ENCODE data around the gene SPATA6L.
A peak's percentile ranks its signal among the peaks of the same experiment; 100 is the strongest.
"Not testable (repeated sequence)": the region's sequence is repeated elsewhere in the genome, so short reads cannot be mapped to it uniquely, and the experiment has no call there.

The SPATA6L gene

DNA sequence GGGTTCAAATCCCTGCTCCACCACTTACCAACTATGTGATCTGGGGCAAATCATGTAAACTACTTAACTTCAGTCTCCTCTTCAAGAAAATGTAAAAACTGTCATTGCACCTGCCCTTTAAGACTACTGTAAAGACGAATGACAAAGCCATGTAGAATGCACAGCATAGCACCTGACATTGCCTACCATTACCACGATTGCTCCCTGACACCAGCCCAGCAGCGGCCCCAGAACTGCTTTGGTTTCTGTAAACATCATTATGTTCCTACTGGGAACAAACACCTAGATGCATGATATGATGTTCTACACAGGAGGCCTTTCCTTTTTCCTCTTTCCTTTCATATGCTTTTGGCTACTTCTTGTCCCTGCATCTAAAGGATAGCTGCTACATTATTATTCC lies 27.3 kb downstream of the SPATA6L start:
- DNase-seq, result no peak

DNA sequence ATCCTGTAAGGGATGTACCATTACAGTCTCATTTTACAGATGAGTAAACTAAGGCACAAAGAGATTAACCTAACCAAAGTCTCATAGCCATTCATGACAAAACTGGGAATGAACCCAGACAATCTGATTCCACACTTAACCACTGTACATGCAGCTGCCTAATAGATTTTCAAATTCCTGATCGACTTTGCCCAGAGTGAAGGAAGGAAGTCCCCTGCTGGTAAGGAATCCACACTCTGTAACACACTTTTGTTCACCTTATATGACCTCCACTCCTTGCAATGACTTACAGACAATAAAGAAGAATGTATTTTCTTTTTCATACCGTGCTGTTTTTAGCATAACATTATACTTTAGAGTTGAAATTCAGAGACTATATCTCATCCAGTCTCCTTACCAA lies 35.4 kb downstream of the SPATA6L start:
- DNase-seq, result no peak

DNA sequence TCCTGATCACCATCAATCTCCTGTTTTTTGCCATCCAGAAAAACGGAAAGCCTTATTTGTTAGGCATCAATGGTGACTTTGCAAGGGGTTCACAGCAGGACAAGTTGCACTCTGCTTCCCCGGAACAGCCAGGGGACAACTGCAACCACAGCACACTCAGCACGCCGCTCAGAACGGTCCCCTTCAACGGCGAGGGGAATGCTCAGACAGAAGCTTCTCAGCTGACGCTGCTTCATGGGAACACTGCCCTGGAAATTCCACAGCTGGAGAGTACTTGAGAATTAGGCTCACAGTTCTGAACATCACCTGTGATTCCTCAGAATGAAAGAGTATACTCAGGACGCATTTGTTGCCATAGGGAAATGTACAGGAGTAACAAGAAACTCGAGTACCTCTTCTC lies 44.3 kb downstream of the SPATA6L start:
- DNase-seq, result peak in 1 of 51 donors; percentile 3

DNA sequence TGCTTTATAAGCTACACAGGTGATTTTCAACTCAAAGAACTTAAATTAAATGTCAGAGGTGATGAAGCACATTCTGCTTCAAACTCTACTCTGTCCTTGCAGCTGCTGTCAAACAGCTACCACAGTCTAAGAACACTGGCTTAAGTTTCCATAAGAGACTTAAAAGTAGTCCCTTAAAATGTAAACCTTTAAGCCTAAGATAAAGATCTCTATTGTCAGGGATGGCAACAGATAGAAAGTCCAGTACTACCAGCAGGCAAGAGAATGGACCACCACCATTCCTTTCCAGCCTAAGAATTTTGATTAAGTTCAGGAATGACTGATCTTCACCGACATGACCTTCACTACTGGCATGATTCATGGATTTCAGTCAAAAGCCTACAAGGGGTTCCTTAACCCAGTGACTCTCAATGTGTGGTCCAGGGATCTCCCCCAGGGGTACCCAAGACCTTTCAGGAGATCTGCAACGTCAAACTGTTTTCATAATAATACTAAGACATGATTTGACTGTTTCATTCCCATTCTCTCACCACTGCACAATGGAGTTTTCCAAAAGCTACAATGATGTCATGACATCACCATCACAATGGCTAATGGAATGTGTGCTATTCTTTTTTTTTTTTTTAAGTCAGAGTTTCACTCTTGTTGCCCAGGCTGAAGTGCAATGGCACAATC lies 45.3 kb downstream of the SPATA6L start:
- no peak for DNase-seq

DNA sequence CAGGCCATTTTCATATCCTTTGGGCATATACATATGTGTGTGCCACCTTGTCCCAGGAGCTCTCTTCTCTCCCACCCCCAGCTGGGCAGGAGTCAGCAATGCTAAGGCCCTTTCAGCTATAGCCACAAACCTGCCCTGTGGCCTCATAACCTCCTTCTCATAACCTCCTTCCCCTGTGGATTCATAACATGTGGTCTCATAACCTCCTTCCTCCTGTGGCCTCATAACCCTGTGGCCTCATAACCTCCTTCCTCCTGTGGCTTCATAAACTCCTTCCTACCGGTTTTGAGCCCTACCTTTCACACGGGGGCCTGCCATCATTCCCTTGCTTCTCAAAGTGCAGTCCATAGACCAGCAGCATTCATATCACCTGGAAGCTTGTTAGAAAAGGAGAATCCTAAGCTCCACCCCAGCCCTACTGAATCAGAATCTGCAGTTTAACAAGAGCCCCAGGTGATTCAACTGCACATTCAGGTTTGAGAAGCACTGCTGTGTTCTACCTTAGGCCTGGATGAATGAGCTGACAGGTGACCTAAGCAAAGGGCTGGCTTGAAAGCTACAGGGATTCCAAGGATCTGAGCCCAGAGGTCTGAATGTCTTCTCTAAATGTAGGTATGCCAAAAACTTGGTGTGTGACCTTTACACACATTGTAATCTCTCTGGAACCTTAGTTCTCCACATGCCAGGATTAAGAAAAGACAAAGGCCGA lies 46.1 kb downstream of the SPATA6L start:
- no peak for DNase-seq

DNA sequence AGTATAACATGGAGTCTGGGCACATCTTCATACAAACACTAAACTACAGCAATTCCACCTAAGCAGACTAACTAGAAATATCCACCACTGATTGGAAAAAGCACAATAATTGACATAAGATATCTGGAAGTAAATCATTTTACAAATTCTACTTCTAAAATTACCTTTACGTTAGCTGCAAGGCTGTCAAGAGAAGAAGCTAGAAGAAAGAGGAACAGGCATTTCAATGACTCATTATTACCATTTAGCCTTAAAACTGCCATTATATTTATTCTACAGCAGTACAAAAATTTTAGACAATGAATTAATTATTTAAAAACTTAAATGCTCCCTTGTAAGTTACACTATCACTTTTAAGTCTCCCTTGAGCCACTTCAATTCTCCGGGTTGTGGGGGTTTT lies 47.6 kb downstream of the SPATA6L start:
- no peak for DNase-seq

DNA sequence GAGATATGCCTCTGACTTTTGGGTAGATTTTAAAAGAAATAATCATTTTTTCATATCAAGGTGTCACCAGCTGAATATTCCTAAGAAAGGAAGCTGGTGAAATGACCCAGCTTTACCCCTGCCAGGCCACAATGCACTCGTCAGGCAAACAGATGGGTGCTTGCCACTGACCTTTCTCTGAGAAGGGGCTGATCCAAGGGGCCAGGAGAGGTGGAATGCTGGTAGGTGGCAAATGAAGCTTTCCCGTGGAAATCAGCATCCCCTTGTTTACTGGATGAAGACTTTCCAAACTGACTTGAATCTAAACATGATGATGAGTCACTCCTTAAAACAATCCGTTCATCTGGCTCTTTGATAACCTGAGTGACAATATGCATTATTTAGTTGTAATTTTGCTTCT lies 48.5 kb downstream of the SPATA6L start:
- DNase-seq, result no peak

DNA sequence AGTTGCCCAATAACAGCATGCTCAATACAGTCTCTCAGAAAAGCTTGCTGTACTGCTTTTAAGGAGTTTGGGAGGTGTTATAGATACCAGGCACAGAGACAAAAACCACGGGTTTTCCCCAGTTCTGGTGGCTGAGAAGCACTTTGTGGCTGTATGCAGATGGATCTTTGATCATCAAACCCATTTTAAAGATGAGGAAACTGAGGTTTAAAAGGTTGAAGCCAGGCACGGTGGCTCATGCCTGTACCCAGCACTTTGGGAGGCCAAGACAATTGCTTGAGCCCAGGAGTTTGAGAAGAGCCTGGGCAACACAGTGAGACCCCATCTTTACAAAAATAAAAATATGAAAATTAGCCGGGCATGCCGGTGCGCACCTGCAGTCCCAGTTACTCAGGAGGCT lies 50.5 kb downstream of the SPATA6L start:
- DNase-seq, result no peak

DNA sequence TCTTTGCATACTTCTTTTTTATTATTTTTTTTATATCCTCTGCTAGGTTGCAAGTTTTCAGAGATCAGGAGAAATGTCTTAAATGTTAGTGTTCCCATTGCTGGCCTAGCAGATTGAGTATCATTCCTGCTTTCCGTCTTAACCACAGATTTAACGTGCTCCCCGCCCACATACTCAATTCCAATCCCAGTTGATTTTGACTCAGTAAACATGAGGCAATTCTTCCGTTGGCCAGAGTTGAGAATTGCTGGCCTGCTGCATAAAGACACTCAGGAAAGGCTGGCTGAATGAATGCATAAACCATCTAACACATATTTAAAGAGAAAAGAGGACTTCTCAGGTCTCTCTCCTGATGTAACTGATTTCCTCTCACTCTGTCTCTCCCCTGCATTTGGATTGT lies 51.0 kb downstream of the SPATA6L start:
- DNase-seq, result no peak

DNA sequence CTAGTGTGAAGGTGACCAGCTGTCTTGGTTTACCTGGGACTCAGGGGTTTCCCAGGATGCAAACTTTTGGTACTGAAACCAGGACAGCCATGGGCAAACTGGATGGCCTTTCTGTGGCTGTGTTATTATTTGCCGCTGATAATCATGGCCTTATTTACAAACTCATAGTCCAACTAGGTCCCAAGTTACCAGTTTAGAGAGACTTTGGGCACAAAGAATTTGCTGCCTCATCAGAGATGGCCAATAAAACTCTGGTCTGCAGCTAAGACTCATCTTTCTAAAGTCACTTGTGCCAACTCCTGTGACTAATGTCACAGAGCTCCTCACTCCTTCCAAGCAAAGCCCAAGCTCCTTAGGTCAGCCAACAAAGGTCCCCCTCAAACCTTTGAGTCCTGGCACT lies 51.7 kb downstream of the SPATA6L start:
- DNase-seq, result no peak

DNA sequence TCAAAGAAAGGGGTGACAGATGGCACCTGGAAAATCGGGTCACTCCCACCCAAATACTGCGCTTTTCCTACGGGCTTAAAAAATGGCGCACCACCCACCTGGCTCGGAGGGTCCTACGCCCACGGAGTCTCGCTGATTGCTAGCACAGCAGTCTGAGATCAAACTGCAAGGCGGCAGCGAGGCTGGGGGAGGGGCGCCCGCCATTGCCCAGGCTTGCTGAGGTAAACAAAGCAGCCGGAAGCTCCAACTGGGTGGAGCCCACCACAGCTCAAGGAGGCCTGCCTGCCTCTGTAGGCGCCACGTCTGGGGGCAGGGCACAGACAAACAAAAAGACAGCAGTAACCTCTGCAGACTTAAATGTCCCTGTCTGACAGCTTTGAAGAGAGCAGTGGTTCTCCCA lies 60.2 kb downstream of the SPATA6L start:
- DNase-seq, result not testable (repeated sequence)

DNA sequence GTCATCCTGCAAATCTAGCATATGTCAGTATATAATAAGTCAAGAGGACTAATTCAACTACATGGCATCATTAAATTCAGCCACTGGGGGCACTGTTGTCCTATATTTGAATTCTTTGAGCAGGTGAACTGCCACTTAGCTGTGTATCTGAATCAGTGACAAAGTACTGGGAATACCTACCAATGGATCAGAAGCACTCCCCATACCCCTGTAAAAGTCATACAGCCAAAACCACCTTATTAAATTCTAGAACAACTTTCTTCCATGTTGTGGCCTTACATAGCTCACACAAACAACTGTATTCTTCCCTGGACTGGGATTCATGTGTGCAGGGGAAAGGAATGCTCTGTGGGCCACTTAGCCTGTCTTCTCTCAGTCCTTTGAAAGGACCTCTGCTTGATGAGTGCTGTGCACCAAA lies 61.6 kb downstream of the SPATA6L start:
- peak in 27 of 51 donors; percentile 0 to 67 (median 21) for DNase-seq

DNA sequence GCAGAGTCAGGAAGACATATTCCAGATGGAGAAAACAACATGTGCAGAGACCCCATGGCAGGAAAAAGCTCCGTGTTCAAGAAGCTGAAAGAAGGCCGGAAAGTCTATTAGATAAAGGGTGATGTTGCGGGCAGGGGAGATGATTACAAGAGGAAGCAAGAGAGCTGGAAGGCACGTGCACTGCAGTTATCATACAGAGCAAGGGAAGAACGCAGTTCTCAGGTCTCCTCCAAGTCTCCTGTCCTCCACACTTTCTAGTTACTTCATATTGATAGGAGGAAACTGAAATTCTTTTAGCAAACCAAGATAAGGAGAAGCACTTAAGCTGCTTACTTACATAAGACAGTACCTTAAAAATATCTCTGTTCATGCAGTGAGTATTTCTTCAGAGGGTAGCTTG lies 62.5 kb downstream of the SPATA6L start:
- no peak for DNase-seq

DNA sequence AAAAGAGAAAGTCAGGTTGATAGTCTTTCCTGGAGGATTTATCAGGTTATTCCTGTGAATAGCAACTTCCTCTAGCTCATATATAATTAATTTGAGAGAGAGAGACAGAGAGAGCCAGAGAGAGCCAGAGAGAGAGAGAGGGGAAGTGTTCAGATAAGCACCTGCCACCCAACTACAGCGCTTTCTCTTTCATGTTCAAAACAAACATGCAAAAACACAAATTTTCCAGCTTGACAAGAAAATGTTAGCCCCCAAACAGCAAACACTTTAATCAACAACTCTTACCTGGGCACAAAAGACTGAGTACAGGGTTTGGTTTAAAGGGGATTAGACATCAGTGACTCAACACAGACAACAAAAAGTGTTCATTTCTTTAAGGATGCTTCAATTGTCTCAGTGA lies 65.9 kb downstream of the SPATA6L start:
- no peak for DNase-seq

DNA sequence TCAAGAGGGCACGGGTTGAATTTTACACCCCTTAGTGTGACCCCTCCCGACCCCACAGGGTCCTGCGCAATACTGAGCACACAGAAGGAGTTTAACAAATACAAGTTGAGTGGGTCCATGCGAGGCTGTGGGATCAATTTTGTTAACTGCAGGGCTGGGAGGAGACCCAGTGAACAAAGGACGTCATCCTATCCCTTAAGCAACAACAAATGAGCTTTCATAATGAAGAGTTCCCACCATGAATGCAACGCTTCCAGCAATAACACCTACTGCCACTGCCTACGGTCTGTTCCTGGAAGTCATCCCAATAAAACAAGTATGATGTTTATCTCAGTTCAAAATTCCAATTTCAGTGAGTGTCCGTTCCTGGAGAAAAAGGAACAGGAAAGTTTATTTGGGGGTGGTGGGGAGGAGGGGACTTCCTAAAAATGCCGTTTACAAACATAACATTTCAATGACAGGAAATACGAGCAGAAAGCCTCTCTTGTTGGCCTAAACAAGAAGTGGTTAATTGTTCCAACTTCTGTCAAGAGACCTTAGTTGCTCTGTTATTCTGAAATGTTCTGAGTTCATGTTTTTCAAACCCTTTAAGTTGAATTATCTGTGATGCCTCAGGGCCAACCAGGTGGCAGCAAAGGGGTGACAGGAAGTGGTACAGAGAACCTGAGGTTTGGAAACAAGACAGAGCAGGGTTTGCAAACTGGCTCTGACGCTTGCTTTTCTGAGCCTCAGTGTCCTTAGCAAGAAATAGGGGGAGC lies 69.9 kb downstream of the SPATA6L start:
- DNase-seq, result no peak

DNA sequence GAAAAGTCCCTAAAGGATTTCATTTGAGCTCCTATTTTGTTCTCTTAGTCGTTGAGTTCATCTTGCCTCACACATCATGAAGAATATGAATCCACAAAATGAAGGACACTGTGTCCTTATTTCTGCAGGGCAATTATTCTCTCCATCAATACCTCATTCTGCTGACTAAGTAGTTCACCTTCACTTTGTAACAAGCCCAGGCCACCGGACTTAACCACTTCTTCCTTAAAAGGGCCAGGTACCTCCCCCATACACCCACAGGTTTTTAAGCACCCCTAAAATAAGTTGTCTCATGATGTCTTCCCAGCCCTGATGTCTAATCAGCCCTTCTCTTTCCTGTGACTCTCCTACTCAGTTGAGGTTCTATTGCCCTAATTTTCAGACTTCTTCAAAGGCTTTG lies 71.3 kb downstream of the SPATA6L start:
- no peak for DNase-seq

DNA sequence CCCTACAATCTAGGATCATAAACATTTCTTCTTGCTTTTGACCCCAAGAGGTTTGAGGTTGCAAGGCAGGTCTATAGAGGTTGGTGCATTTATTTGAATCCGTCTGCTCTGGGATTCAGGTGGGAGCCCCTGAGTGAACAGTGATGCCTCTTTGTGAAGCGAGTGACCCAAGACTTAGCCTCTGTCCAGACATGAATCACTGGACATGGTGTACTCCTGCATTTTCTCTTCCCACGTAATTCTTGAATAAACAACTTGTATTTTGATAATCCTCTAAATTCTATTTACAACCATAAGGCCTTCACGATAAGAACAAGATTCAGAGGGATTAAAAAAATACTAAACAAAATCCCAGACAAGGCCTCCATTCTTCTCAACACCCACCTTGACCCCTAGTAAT lies 71.7 kb downstream of the SPATA6L start:
- DNase-seq, result no peak

DNA sequence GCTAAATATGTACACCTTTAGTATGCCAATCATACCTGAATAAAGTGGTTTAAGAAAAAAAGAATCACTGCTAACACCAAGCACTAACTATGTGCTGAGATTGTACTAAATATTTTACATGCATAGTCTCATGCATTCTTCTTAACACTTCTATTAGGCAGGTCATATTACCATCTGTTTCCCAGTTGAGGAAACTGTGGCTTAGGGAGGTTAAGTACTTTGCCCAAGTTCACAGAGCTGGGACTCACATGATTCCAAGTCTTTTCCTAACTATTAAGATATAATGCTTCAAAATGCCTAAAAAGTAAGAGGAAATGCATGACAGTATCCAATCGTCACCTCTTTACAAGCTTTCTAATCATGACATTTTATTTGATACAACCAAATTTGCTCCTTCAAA lies 73.4 kb downstream of the SPATA6L start:
- DNase-seq, result no peak

DNA sequence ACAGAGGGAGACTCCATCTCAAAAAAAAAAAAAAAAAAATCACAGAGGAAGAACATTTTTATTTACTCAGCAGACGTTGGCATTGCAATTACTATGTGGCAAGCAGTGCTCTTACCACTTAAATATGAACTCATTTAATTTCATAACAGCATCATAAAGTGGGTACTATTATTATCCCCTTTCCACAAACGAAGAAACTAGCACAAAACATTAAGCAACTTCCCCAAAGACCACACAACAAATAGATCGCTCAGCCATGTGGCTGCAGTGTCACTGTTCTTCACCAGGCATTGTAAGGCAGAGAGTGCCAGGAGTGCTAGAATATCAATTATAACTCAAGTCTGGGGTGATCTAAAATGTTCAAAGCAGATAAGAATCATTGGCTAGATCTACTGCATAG lies 74.0 kb downstream of the SPATA6L start:
- DNase-seq, result no peak

DNA sequence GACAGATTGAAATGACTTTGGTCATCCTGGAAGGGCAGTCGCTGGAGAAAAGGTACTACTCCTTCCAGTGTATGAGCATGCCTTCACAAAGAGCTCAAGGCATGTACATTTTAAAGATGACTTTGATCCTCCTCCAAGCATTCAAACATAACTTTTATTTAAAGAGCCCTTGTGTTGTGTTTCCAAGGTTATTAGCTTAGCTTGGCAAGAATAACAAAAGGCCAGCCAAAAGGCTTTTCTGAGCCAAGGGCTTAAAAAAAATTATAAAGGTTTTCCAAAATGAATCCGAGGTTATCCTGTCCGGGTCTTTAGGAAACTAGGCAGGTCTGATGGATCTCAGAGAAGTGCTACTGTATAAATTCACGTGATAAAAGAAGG lies 75.2 kb downstream of the SPATA6L start:
- DNase-seq, result no peak

DNA sequence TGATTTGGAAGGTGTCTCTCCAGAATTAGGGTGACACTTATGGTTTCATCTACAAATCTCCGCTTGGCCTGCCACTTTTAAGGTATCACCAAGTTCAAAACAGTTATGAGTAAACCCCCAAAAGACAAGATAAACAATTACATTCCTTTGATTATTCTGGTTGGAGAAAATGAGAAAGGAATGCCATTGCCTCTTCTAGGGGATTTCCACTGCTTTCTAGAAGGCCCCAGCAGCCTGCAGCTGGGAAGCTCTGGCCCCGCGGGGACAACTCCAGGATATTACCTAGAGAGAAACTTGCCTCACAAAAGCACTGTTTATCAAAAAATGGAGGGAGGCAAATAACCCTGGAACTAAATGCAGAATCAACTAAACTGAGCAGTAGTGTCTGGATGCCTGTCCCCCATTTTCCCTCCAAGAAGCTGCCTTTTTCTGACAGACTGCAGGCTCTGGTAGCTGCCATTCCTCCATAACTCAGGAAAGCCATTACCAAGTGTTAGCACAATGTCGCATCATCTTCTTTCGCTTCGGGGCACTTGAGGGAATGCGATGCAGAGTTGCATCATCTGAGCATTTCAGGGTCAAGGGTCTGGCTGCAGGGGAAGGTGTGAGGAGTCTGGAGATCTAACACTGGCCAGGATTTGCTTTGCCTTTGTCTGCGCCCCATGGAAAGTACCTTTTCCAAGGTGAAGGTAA lies 75.7 kb downstream of the SPATA6L start:
- DNase-seq, result no peak

DNA sequence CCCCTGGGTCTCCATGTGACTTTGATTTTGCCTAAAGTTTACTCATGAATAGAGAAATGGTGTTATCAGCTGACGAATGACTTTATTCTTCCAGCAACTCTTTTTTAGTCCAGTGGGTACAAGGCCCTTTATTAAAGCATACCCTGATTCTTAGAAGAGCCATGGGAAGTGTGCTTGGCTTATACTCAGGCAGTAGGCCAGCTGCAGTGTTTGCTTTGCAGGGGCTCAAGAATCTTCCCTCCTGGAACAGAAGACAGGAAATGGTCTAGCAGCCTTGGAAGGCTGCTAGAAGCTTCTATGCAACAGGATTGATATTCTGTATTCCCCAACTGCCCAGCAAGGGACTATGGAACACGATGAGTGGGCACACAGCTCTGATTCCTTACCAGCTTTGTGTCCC lies 77.6 kb downstream of the SPATA6L start:
- no peak for DNase-seq
